Measurements from ENCODE around the gene ABI2.
"Not testable (repeated sequence)": the region's sequence is repeated elsewhere in the genome, so short reads cannot be mapped to it uniquely, and the experiment has no call there.

ABI2 gene

GRCh38 chr2:203379156-203379555 lies 51.0 kb downstream of the ABI2 start:
- no peaks in the 10 kb centered on the region for H3K79me2 ChIP-seq (ENCODE audit: control insufficient read depth, insufficient read depth, low read length, poor library complexity)
- no peaks in the 10 kb centered on the region for H3K4me1 ChIP-seq (ENCODE audit: control insufficient read depth in 1 of 2, insufficient read depth in 2 of 2, low read length in 2 of 2)
- no peak overlapping the region for H2AFZ ChIP-seq (ENCODE audit: insufficient read depth, low read length, poor library complexity)
- H4K8ac ChIP-seq (ENCODE audit: low read depth, low read length) = no peak overlapping the region
- no peak overlapping the region for H3K4ac ChIP-seq (ENCODE audit: low read depth, low read length)
- no CpG with 5 or more reads among the region's 3 CpGs for whole genome bisulfite sequencing (ENCODE audit: extremely low coverage, insufficient coverage, insufficient read length)
- H3K4me3 ChIP-seq (ENCODE audit: low read depth, low read length) = no peak overlapping the region
- no peaks in the 10 kb centered on the region for H3K27me3 ChIP-seq (ENCODE audit: insufficient read depth, low read length)
- H2BK5ac ChIP-seq (ENCODE audit: low read depth, low read length, poor library complexity) = no peak overlapping the region
- H2AK5ac ChIP-seq (ENCODE audit: low read length) = no peak overlapping the region
- no peak overlapping the region for H4K12ac ChIP-seq (ENCODE audit: low read depth, low read length)
- H3K27ac ChIP-seq (ENCODE audit: low read depth, low read length) = no peak overlapping the region
- H3K79me1 ChIP-seq (ENCODE audit: low read length) = no peaks in the 10 kb centered on the region
- H2BK120ac ChIP-seq (ENCODE audit: insufficient read depth, low read length, poor library complexity) = no peak overlapping the region
- no peak overlapping the region for H3K14ac ChIP-seq (ENCODE audit: low read length)
- no peak overlapping the region for H2BK12ac ChIP-seq (ENCODE audit: low read length)
- H3K4me2 ChIP-seq (ENCODE audit: low read length) = no peak overlapping the region
- H3K23ac ChIP-seq (ENCODE audit: low read length) = no peak overlapping the region
- no peak for DNase-seq
- no peak overlapping the region for H3K18ac ChIP-seq (ENCODE audit: low read length)
- H3K36me3 ChIP-seq (ENCODE audit: control insufficient read depth in 1 of 2, insufficient read depth in 2 of 2, low read length in 2 of 2) = peaks cover 0 to under 1% of the 10 kb centered on the region in 2 experiments
- no peaks in the 10 kb centered on the region for H3K9me3 ChIP-seq (ENCODE audit: insufficient read depth, low read depth, low read length)
- H4K91ac ChIP-seq (ENCODE audit: low read depth, low read length) = no peak overlapping the region
- H3K9ac ChIP-seq (ENCODE audit: low read length) = no peak overlapping the region

GRCh38 chr2:203383038-203383437 lies 54.8 kb downstream of the ABI2 start:
- H4K12ac ChIP-seq (ENCODE audit: low read depth, low read length) = no peak overlapping the region
- H3K27me3 ChIP-seq (ENCODE audit: insufficient read depth, low read length) = no peaks in the 10 kb centered on the region
- no peak overlapping the region for H3K4me3 ChIP-seq (ENCODE audit: low read depth, low read length)
- no peak overlapping the region for H3K4ac ChIP-seq (ENCODE audit: low read depth, low read length)
- no peaks in the 10 kb centered on the region for H3K9me3 ChIP-seq (ENCODE audit: insufficient read depth, low read depth, low read length)
- H3K4me2 ChIP-seq (ENCODE audit: low read length) = no peak overlapping the region
- H3K23ac ChIP-seq (ENCODE audit: low read length) = no peak overlapping the region
- H3K9ac ChIP-seq (ENCODE audit: low read length) = no peak overlapping the region
- no CpG with 5 or more reads among the region's 1 CpG for WGBS (ENCODE audit: extremely low coverage, insufficient coverage, insufficient read length)
- H2BK12ac ChIP-seq (ENCODE audit: low read length) = no peak overlapping the region
- H4K91ac ChIP-seq (ENCODE audit: low read depth, low read length) = no peak overlapping the region
- no peak overlapping the region for H2BK120ac ChIP-seq (ENCODE audit: insufficient read depth, low read length, poor library complexity)
- H2BK5ac ChIP-seq (ENCODE audit: low read depth, low read length, poor library complexity) = no peak overlapping the region
- H3K36me3 ChIP-seq (ENCODE audit: control insufficient read depth in 1 of 2, insufficient read depth in 2 of 2, low read length in 2 of 2) = peaks cover 2% of the 10 kb centered on the region in 2 experiments
- no peak overlapping the region for H3K27ac ChIP-seq (ENCODE audit: low read depth, low read length)
- no peaks in the 10 kb centered on the region for H3K79me2 ChIP-seq (ENCODE audit: control insufficient read depth, insufficient read depth, low read length, poor library complexity)
- H4K8ac ChIP-seq (ENCODE audit: low read depth, low read length) = no peak overlapping the region
- no peak for DNase-seq
- no peaks in the 10 kb centered on the region for H3K4me1 ChIP-seq (ENCODE audit: control insufficient read depth in 1 of 2, insufficient read depth in 2 of 2, low read length in 2 of 2)
- no peak overlapping the region for H3K18ac ChIP-seq (ENCODE audit: low read length)
- H2AK5ac ChIP-seq (ENCODE audit: low read length) = no peak overlapping the region
- H3K14ac ChIP-seq (ENCODE audit: low read length) = no peak overlapping the region
- no peak overlapping the region for H2AFZ ChIP-seq (ENCODE audit: insufficient read depth, low read length, poor library complexity)
- H3K79me1 ChIP-seq (ENCODE audit: low read length) = no peaks in the 10 kb centered on the region

- not testable (repeated sequence) for DNase-seq; H3K27me3 ChIP-seq (ENCODE audit: insufficient read depth, low read length); H2BK120ac ChIP-seq (ENCODE audit: insufficient read depth, low read length, poor library complexity); H4K8ac ChIP-seq (ENCODE audit: low read depth, low read length); H3K79me1 ChIP-seq (ENCODE audit: low read length); H2AK5ac ChIP-seq (ENCODE audit: low read length); H3K79me2 ChIP-seq (ENCODE audit: control insufficient read depth, insufficient read depth, low read length, poor library complexity); H3K9me3 ChIP-seq (ENCODE audit: insufficient read depth, low read depth, low read length); H3K4me1 ChIP-seq (ENCODE audit: control insufficient read depth in 1 of 2, insufficient read depth in 2 of 2, low read length in 2 of 2); H4K12ac ChIP-seq (ENCODE audit: low read depth, low read length); H3K36me3 ChIP-seq (ENCODE audit: control insufficient read depth in 1 of 2, insufficient read depth in 2 of 2, low read length in 2 of 2); H4K91ac ChIP-seq (ENCODE audit: low read depth, low read length); H3K9ac ChIP-seq (ENCODE audit: low read length); H3K27ac ChIP-seq (ENCODE audit: low read depth, low read length); H3K14ac ChIP-seq (ENCODE audit: low read length); H2AFZ ChIP-seq (ENCODE audit: insufficient read depth, low read length, poor library complexity); H3K23ac ChIP-seq (ENCODE audit: low read length); H3K4me3 ChIP-seq (ENCODE audit: low read depth, low read length); H3K4me2 ChIP-seq (ENCODE audit: low read length); H3K4ac ChIP-seq (ENCODE audit: low read depth, low read length); H2BK12ac ChIP-seq (ENCODE audit: low read length); H3K18ac ChIP-seq (ENCODE audit: low read length); H2BK5ac ChIP-seq (ENCODE audit: low read depth, low read length, poor library complexity)
- no CpG with 5 or more reads among the region's 6 CpGs for WGBS (ENCODE audit: extremely low coverage, insufficient coverage, insufficient read length)
Measured at GRCh38 chr2:203388153-203388552, 60.0 kb downstream of the ABI2 start.

- no peaks in the 10 kb centered on the region for H3K27me3 ChIP-seq (ENCODE audit: insufficient read depth, low read length)
- H3K4me2 ChIP-seq (ENCODE audit: low read length) = no peak overlapping the region
- no peak overlapping the region for H3K27ac ChIP-seq (ENCODE audit: low read depth, low read length)
- H2BK12ac ChIP-seq (ENCODE audit: low read length) = no peak overlapping the region
- no peaks in the 10 kb centered on the region for H3K9me3 ChIP-seq (ENCODE audit: insufficient read depth, low read depth, low read length)
- H3K79me1 ChIP-seq (ENCODE audit: low read length) = no peaks in the 10 kb centered on the region
- H2BK120ac ChIP-seq (ENCODE audit: insufficient read depth, low read length, poor library complexity) = no peak overlapping the region
- no peak overlapping the region for H4K91ac ChIP-seq (ENCODE audit: low read depth, low read length)
- no peak overlapping the region for H2BK5ac ChIP-seq (ENCODE audit: low read depth, low read length, poor library complexity)
- H3K4me3 ChIP-seq (ENCODE audit: low read depth, low read length) = no peak overlapping the region
- H3K9ac ChIP-seq (ENCODE audit: low read length) = no peak overlapping the region
- no peaks in the 10 kb centered on the region for H3K4me1 ChIP-seq (ENCODE audit: control insufficient read depth in 1 of 2, insufficient read depth in 2 of 2, low read length in 2 of 2)
- H2AFZ ChIP-seq (ENCODE audit: insufficient read depth, low read length, poor library complexity) = no peak overlapping the region
- peaks cover 2 to 5% of the 10 kb centered on the region in 2 experiments for H3K36me3 ChIP-seq (ENCODE audit: control insufficient read depth in 1 of 2, insufficient read depth in 2 of 2, low read length in 2 of 2)
- WGBS (ENCODE audit: extremely low coverage, insufficient coverage, insufficient read length) = no CpG with 5 or more reads among the region's 9 CpGs
- no peak overlapping the region for H2AK5ac ChIP-seq (ENCODE audit: low read length)
- no peak overlapping the region for H4K8ac ChIP-seq (ENCODE audit: low read depth, low read length)
- DNase-seq = no peak
- H3K18ac ChIP-seq (ENCODE audit: low read length) = no peak overlapping the region
- H3K4ac ChIP-seq (ENCODE audit: low read depth, low read length) = no peak overlapping the region
- H4K12ac ChIP-seq (ENCODE audit: low read depth, low read length) = no peak overlapping the region
- no peak overlapping the region for H3K14ac ChIP-seq (ENCODE audit: low read length)
- H3K23ac ChIP-seq (ENCODE audit: low read length) = no peak overlapping the region
- H3K79me2 ChIP-seq (ENCODE audit: control insufficient read depth, insufficient read depth, low read length, poor library complexity) = no peaks in the 10 kb centered on the region
Measured at GRCh38 chr2:203394519-203395227, 66.5 kb downstream of the ABI2 start.
